WTC11 (cell line): Measurements from ENCODE around the gene MITF. TPM values are rescaled to one million over a fixed set of nuclear protein-coding genes. Genes with fewer than 3 reads are reported as not detected.

Experiments
- ATAC-seq: fragments of 200-7000 bp; cut with Tn5 transposase; 2 replicates; pipeline ENCODE4 v1.10.0; 2021; ENCODE audit warnings: mild to moderate bottlenecking, moderate library complexity
- CTCF ChIA-PET: fragments of 300-600 bp; sonication (Branson Sonifier 250); formaldehyde crosslinking; loops from one replicate; lab custom pipeline; 2021; ENCODE audit warnings: antibody characterized with exemption; lab: Charles Lee
- POLR2A ChIA-PET: fragments of 350-600 bp; sonication (Branson Sonifier 250); formaldehyde crosslinking; loops from one replicate; lab custom pipeline; 2021; ENCODE audit warnings: antibody characterized with exemption; lab: Charles Lee
- DNase-seq: peaks from one replicate; pipeline ENCODE4 v3.0.0; 2021; ENCODE audit warnings: low spot score
- H3K27ac Mint-ChIP-seq: 2 replicates; pipeline ENCODE4 v1.8.0; 2021; ENCODE audit warnings: mixed read lengths
- H3K27me3 Mint-ChIP-seq: 2 replicates; pipeline ENCODE4 v1.8.0; 2021; ENCODE audit warnings: low read depth, mild to moderate bottlenecking, moderate library complexity, mixed read lengths
- H3K36me3 Mint-ChIP-seq: 2 replicates; pipeline ENCODE4 v1.8.0; 2021; ENCODE audit warnings: mixed read lengths
- H3K4me1 Mint-ChIP-seq: 2 replicates; pipeline ENCODE4 v1.8.0; 2022; ENCODE audit warnings: mixed read lengths
- H3K4me3 Mint-ChIP-seq: 2 replicates; pipeline ENCODE4 v1.8.0; 2021; ENCODE audit warnings: mild to moderate bottlenecking, moderate library complexity, mixed read lengths
- H3K9me3 Mint-ChIP-seq: 2 replicates; pipeline ENCODE4 v1.8.0; 2021; ENCODE audit warnings: mixed read lengths
- CREM ChIP-seq: sonication (generic); formaldehyde crosslinking; IDR thresholded peaks from 2 replicates; pipeline ENCODE4 v1.8.1; 2022; ENCODE audit warnings: mild to moderate bottlenecking, missing genetic modification reagents, moderate library complexity
- ZNF317 ChIP-seq: sonication (generic); formaldehyde crosslinking; IDR thresholded peaks from 2 replicates; pipeline ENCODE4 v1.8.1; 2023; ENCODE audit warnings: low read depth, mild to moderate bottlenecking, moderate library complexity, missing genetic modification reagents, borderline replicate concordance
- total RNA-seq: library from RNA; stranded (reverse); gene quantifications from 3 replicates; pipeline ENCODE4 v1.2.3, GENCODE V29; 2021
- TF ChIP-seq, protein P1 (sequence below): sonication (generic); formaldehyde crosslinking; IDR thresholded peaks from 2 replicates; pipeline ENCODE4 v1.8.0; 2023; ENCODE audit warnings: missing genetic modification reagents, mild to moderate bottlenecking, borderline replicate concordance
- TF ChIP-seq, protein P2 (sequence below): fragments of 250-450 bp; sonication (Bioruptor Pico); IDR thresholded peaks from 2 replicates; pipeline ENCODE4 v1.8.0; 2021; ENCODE audit warnings: mild to moderate bottlenecking
- TF ChIP-seq, protein P3 (sequence below): fragments of 250-450 bp; sonication (Bioruptor Pico); IDR thresholded peaks from 2 replicates; pipeline ENCODE4 v2.1.2; 2022; ENCODE audit warnings: mild to moderate bottlenecking, moderate library complexity
- TF ChIP-seq, protein P4 (sequence below): sonication (generic); formaldehyde crosslinking; IDR thresholded peaks from 2 replicates; pipeline ENCODE4 v1.8.1; 2022; ENCODE audit warnings: mild to moderate bottlenecking, moderate library complexity, missing genetic modification reagents
- TF ChIP-seq, protein P5 (sequence below): sonication (generic); formaldehyde crosslinking; IDR thresholded peaks from 2 replicates; pipeline ENCODE4 v1.8.0; 2022; ENCODE audit warnings: missing genetic modification reagents
- TF ChIP-seq, protein P6 (sequence below): sonication (generic); formaldehyde crosslinking; IDR thresholded peaks from 2 replicates; pipeline ENCODE4 v1.8.0; 2023; ENCODE audit warnings: mild to moderate bottlenecking, missing genetic modification reagents

Gene MITF
- total RNA-seq, 1 experiment from 2014 or later, result 1.3 TPM

DNA sequence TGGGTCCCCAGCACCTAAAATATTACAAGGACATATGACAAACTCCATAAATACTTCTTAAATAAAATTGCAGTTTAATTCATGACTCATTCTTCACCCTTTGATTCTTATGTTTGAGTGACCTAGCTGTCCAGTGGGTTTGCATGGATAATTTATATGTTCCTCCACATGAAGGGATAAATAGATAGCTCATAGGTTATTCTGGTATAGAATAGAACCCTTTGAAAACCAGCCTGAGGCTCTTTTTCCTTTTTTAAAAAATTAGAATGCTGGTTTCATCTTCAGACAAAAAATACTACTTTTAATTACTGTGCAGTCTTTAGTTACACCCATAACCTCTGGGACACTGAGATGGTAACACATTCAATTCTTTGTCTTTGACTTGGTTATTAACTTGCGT, 163.1 kb downstream of the MITF start:
- CTCF ChIA-PET, result no interaction called here

More for the DNA sequence above, 163.1 kb downstream of the MITF start:
- H3K36me3 Mint-ChIP-seq, result no peaks in the 10 kb centered on the region
- TF ChIP-seq ZNF317 (no peak), CREM (CRISPR knock-in tag) (no peak)
- TF ChIP-seq, protein P1, sequence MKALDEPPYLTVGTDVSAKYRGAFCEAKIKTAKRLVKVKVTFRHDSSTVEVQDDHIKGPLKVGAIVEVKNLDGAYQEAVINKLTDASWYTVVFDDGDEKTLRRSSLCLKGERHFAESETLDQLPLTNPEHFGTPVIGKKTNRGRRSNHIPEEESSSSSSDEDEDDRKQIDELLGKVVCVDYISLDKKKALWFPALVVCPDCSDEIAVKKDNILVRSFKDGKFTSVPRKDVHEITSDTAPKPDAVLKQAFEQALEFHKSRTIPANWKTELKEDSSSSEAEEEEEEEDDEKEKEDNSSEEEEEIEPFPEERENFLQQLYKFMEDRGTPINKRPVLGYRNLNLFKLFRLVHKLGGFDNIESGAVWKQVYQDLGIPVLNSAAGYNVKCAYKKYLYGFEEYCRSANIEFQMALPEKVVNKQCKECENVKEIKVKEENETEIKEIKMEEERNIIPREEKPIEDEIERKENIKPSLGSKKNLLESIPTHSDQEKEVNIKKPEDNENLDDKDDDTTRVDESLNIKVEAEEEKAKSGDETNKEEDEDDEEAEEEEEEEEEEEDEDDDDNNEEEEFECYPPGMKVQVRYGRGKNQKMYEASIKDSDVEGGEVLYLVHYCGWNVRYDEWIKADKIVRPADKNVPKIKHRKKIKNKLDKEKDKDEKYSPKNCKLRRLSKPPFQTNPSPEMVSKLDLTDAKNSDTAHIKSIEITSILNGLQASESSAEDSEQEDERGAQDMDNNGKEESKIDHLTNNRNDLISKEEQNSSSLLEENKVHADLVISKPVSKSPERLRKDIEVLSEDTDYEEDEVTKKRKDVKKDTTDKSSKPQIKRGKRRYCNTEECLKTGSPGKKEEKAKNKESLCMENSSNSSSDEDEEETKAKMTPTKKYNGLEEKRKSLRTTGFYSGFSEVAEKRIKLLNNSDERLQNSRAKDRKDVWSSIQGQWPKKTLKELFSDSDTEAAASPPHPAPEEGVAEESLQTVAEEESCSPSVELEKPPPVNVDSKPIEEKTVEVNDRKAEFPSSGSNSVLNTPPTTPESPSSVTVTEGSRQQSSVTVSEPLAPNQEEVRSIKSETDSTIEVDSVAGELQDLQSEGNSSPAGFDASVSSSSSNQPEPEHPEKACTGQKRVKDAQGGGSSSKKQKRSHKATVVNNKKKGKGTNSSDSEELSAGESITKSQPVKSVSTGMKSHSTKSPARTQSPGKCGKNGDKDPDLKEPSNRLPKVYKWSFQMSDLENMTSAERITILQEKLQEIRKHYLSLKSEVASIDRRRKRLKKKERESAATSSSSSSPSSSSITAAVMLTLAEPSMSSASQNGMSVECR (CRISPR knock-in tag), result no peak
- TF ChIP-seq, protein P2, sequence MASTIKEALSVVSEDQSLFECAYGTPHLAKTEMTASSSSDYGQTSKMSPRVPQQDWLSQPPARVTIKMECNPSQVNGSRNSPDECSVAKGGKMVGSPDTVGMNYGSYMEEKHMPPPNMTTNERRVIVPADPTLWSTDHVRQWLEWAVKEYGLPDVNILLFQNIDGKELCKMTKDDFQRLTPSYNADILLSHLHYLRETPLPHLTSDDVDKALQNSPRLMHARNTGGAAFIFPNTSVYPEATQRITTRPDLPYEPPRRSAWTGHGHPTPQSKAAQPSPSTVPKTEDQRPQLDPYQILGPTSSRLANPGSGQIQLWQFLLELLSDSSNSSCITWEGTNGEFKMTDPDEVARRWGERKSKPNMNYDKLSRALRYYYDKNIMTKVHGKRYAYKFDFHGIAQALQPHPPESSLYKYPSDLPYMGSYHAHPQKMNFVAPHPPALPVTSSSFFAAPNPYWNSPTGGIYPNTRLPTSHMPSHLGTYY (CRISPR knock-in tag), result no peak
- TF ChIP-seq, protein P3, sequence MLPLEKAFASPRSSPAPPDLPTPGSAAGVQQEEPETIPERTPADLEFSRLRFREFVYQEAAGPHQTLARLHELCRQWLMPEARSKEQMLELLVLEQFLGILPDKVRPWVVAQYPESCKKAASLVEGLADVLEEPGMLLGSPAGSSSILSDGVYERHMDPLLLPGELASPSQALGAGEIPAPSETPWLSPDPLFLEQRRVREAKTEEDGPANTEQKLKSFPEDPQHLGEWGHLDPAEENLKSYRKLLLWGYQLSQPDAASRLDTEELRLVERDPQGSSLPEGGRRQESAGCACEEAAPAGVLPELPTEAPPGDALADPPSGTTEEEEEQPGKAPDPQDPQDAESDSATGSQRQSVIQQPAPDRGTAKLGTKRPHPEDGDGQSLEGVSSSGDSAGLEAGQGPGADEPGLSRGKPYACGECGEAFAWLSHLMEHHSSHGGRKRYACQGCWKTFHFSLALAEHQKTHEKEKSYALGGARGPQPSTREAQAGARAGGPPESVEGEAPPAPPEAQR, result no peak
- TF ChIP-seq, protein P4, sequence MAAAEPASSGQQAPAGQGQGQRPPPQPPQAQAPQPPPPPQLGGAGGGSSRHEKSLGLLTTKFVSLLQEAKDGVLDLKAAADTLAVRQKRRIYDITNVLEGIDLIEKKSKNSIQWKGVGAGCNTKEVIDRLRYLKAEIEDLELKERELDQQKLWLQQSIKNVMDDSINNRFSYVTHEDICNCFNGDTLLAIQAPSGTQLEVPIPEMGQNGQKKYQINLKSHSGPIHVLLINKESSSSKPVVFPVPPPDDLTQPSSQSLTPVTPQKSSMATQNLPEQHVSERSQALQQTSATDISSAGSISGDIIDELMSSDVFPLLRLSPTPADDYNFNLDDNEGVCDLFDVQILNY (CRISPR knock-in tag), result no peak
- TF ChIP-seq, protein P5, sequence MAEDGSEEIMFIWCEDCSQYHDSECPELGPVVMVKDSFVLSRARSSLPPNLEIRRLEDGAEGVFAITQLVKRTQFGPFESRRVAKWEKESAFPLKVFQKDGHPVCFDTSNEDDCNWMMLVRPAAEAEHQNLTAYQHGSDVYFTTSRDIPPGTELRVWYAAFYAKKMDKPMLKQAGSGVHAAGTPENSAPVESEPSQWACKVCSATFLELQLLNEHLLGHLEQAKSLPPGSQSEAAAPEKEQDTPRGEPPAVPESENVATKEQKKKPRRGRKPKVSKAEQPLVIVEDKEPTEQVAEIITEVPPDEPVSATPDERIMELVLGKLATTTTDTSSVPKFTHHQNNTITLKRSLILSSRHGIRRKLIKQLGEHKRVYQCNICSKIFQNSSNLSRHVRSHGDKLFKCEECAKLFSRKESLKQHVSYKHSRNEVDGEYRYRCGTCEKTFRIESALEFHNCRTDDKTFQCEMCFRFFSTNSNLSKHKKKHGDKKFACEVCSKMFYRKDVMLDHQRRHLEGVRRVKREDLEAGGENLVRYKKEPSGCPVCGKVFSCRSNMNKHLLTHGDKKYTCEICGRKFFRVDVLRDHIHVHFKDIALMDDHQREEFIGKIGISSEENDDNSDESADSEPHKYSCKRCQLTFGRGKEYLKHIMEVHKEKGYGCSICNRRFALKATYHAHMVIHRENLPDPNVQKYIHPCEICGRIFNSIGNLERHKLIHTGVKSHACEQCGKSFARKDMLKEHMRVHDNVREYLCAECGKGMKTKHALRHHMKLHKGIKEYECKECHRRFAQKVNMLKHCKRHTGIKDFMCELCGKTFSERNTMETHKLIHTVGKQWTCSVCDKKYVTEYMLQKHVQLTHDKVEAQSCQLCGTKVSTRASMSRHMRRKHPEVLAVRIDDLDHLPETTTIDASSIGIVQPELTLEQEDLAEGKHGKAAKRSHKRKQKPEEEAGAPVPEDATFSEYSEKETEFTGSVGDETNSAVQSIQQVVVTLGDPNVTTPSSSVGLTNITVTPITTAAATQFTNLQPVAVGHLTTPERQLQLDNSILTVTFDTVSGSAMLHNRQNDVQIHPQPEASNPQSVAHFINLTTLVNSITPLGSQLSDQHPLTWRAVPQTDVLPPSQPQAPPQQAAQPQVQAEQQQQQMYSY (CRISPR knock-in tag), result no peak
- TF ChIP-seq, protein P6, sequence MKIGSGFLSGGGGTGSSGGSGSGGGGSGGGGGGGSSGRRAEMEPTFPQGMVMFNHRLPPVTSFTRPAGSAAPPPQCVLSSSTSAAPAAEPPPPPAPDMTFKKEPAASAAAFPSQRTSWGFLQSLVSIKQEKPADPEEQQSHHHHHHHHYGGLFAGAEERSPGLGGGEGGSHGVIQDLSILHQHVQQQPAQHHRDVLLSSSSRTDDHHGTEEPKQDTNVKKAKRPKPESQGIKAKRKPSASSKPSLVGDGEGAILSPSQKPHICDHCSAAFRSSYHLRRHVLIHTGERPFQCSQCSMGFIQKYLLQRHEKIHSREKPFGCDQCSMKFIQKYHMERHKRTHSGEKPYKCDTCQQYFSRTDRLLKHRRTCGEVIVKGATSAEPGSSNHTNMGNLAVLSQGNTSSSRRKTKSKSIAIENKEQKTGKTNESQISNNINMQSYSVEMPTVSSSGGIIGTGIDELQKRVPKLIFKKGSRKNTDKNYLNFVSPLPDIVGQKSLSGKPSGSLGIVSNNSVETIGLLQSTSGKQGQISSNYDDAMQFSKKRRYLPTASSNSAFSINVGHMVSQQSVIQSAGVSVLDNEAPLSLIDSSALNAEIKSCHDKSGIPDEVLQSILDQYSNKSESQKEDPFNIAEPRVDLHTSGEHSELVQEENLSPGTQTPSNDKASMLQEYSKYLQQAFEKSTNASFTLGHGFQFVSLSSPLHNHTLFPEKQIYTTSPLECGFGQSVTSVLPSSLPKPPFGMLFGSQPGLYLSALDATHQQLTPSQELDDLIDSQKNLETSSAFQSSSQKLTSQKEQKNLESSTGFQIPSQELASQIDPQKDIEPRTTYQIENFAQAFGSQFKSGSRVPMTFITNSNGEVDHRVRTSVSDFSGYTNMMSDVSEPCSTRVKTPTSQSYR (CRISPR knock-in tag), result no peak
- H3K27ac Mint-ChIP-seq, result no peak overlapping the region
- ATAC-seq, result no peak
- no peak overlapping the region for H3K4me3 Mint-ChIP-seq
- H3K4me1 Mint-ChIP-seq, result no peaks in the 10 kb centered on the region
- H3K9me3 Mint-ChIP-seq, result no peaks in the 10 kb centered on the region
- H3K27me3 Mint-ChIP-seq, result no peaks in the 10 kb centered on the region
- POLR2A ChIA-PET, result no interaction called here
- no peak for DNase-seq
